ENCODE measurements around the gene KIAA1328.

Gene KIAA1328

DNA sequence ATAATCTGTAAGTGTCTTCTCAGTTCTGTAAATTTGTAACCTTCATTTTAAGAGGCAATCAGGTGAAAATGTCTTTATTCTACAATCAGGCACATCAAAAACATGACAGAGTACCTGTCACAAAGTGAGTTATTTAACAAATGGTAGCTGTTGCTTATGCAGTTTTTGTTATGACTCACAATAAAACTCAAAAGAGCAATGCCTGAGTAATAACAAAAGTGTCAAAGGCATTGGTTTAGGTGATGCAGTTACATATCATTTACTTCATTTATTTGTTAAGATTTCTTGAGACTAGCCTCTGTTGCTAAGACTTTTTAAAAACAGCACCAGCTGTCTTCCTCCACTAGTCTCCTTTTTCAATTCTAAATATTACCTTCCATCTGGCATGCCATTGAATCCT is 177.8 kb downstream of the KIAA1328 start:
- DNase-seq (ENCODE audit: extremely low read depth, low read depth) = no peak
- TF ChIP-seq, protein P1, sequence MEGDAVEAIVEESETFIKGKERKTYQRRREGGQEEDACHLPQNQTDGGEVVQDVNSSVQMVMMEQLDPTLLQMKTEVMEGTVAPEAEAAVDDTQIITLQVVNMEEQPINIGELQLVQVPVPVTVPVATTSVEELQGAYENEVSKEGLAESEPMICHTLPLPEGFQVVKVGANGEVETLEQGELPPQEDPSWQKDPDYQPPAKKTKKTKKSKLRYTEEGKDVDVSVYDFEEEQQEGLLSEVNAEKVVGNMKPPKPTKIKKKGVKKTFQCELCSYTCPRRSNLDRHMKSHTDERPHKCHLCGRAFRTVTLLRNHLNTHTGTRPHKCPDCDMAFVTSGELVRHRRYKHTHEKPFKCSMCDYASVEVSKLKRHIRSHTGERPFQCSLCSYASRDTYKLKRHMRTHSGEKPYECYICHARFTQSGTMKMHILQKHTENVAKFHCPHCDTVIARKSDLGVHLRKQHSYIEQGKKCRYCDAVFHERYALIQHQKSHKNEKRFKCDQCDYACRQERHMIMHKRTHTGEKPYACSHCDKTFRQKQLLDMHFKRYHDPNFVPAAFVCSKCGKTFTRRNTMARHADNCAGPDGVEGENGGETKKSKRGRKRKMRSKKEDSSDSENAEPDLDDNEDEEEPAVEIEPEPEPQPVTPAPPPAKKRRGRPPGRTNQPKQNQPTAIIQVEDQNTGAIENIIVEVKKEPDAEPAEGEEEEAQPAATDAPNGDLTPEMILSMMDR (IDR thresholded peaks at IDR 0.05; ENCODE audit: low read depth, low read length, missing control alignments) = no peak
- no peak overlapping the region for H3K4me3 ChIP-seq (replicated peaks; ENCODE audit: low read depth, low read length)

DNA sequence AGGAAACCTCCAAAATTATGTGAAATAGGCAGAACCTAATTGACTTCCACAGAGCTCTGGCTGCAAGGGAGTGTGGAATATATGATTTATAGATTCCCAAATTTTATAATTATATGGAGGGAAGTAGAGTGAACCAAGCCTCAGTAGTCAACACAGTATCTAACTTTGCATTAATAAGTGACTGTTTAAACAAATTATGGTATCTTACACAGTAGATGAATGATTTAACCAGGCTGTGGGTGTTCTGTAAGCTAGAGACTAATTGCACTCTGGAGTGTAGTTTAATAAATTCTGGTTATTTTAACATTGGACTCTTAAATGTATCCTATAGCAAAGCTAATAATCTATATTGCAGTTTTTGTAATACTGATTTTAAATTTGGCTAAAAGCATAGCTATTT is 183.5 kb downstream of the KIAA1328 start:
- no peak for DNase-seq (ENCODE audit: extremely low read depth, low read depth)
- H3K4me3 ChIP-seq (replicated peaks; ENCODE audit: low read depth, low read length) = no peak overlapping the region
- TF ChIP-seq, protein P1 (IDR thresholded peaks at IDR 0.05; ENCODE audit: low read depth, low read length, missing control alignments) = no peak

DNA sequence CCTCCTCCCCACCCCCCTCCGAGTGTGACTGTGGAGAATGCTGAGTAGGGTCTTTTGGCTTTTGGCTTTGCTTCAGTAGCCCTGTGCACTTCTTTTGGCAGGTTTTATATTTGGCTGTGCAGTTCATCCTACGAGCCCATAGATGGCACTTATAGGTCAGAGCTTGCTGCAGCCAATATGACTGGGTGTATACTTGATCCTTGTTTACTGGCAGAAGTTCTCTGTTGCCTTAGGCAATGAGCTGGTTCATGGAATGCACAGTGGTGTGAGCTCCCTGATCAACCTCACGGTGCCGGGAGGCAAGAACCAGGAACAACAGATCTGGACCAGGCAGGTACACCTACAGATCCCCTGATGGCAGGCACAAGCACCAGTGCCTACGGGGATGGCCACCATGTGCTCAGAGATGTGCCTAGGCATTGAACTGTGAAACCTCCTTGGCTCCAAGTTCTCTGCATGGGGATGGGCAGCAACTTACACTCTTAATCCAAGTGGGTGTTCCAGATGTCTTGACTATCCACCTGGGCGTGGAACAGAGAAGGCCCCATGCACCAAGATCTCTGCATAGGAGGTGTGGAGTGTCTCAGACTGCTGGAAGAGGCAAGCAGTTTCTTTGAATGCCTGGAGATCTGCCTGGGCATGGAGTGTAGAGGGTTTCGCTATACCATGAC is 190.4 kb downstream of the KIAA1328 start:
- DNase-seq (ENCODE audit: extremely low read depth, low read depth) = peak; percentile 25
- TF ChIP-seq, protein P1 (IDR thresholded peaks at IDR 0.05; ENCODE audit: low read depth, low read length, missing control alignments) = peak; percentile 45

DNA sequence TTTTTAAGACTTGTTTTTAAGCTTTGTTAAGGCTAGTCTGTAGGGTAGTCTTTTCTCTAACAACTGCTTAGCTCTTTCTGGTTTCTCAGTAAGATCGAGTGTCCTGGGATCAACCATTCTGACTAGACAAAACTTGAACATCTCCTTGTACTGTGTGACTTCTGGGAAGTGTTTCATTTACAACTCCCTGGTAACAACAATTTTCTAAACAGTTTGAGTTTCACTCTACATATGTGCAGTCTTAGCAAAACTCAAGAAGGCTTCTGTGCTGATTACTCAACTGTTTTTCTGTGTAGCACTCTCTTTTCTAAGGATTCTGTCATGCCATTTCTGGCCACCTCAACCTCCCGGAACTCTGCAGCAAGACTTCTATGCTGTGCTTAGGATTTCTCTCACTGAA is 204.5 kb downstream of the KIAA1328 start:
- DNase-seq (ENCODE audit: extremely low read depth, low read depth) = no peak
- TF ChIP-seq, protein P1 (IDR thresholded peaks at IDR 0.05; ENCODE audit: low read depth, low read length, missing control alignments) = no peak
- H3K4me3 ChIP-seq (replicated peaks; ENCODE audit: low read depth, low read length) = no peak overlapping the region

More for the DNA sequence above, 190.4 kb downstream of the KIAA1328 start:
- H3K4me3 ChIP-seq (replicated peaks; ENCODE audit: low read depth, low read length) = no peak overlapping the region

DNA sequence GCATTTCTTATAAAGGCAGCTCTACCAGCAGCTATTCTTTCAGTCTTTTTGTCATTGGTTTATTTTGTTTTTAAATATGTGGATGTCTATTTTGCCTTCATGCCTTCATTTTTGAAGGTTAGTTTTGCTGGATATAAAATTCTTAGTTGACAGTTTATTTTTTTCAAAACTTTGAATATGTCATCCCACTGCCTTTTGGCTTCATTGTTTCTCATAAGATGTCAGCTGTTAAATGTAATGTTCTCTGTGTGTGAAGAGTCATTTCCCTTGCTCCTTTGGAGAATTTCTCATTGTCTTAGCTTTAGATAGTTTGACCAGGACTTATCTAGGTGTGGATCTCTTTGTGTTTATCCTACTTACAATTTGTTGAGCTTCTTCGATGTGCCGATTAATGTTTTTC is 213.5 kb downstream of the KIAA1328 start:
- no peak for DNase-seq (ENCODE audit: extremely low read depth, low read depth)
- H3K4me3 ChIP-seq (replicated peaks; ENCODE audit: low read depth, low read length) = no peak overlapping the region
- TF ChIP-seq, protein P1 (IDR thresholded peaks at IDR 0.05; ENCODE audit: low read depth, low read length, missing control alignments) = no peak

DNA sequence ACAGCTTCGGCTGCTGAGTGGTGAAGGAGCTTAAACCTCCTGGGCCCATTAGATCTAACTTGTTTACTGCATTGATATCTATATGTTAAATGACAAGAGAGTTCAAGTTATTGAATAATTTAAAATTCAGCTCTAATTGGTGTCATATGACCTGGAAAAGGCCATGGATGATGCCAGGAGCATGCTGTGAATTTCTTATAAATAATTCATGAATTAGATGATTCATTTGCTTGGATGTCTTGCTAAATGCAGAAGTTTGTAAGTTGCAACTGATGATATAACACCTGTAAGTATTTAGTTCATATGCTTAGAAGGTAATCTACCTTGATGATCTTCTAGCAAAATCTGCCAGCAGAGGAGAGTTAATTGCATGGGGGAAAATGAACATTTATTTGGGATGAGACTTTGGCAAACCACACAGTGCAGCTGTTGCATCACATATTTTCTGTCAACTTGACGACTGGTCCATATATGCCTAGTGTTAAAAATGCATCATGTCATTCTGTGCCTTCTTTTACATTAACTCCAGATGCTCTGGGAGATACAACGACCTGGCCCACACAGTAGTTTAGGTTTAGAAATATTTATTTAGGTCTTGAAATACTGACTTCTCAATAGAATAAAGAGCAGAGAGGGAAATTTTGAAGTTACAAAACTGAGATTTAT is 226.3 kb downstream of the KIAA1328 start:
- no peak overlapping the region for H3K4me3 ChIP-seq (replicated peaks; ENCODE audit: low read depth, low read length)
- TF ChIP-seq, protein P1 (IDR thresholded peaks at IDR 0.05; ENCODE audit: low read depth, low read length, missing control alignments) = no peak
- DNase-seq (ENCODE audit: extremely low read depth, low read depth) = no peak

All from HFF-Myc (cell line).